ENCODE results near the gene MACROD2. TPM values are rescaled to one million over a fixed set of nuclear protein-coding genes. Genes with fewer than 3 reads are reported as not detected.

MACROD2 gene
- total RNA-seq, 1 experiment from 2014 or later = 3.7 TPM

DNA sequence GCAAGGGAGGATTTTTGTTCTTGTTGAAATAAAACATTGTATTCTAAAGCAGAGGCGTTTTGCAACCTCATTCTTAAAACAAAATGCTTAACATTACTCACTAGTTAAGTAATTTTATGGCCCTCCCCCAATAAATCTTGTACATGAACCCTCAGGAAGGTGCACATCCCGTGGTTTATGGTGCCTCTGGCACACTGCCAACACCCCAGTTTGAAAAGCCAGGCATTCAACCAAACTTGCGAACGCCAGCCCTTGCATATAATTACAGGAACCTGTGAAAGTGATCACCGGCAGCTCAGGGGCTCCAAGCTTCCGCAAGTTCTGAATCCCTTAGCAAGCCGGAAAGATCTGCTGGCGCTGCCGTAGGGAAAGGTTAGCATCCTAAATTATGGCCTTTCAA lies 1451.1 kb downstream of the MACROD2 start:
- CTCF ChIA-PET = no interaction called here
- DNase-seq (ENCODE audit: low read depth, low spot score) (no peak), ATAC-seq (no peak)
- H3K27ac ChIP-seq (ENCODE audit: low read depth, low read length) = no peak overlapping the region
- H3K4me2 ChIP-seq (ENCODE audit: low read length) = no peak overlapping the region
- H2AFZ ChIP-seq (ENCODE audit: low read depth, low read length, poor library complexity, severe bottlenecking) = no peak overlapping the region
- no peaks in the 10 kb centered on the region for H4K20me1 ChIP-seq (ENCODE audit: insufficient read depth)
- no peak overlapping the region for H3K4me3 ChIP-seq (replicated peaks in 1 of 2; ENCODE audit: low read depth in 1 of 2, low read length in 2 of 2)
- intact Hi-C loops (cut with micrococcal nuclease) = no loop called here
- H3K9ac ChIP-seq (ENCODE audit: low read length) = no peak overlapping the region
- peaks cover 3 to 16% of the 10 kb centered on the region in 2 experiments; a peak in 2 of 4 replicates for H3K9me3 ChIP-seq (ENCODE audit: control insufficient read depth in 1 of 2, insufficient read depth in 1 of 2, low read depth in 1 of 2, low read length in 2 of 2)
- TF ChIP-seq SP1 (IDR thresholded peaks at IDR 0.05; ENCODE audit: low read depth) = no peak
- no peak for TF ChIP-seq CTCF (IDR thresholded peaks at IDR 0.05 in 2 of 3, conservative IDR thresholded peaks at IDR 0.05 in 1 of 3; ENCODE audit: borderline replicate concordance in 1 of 3, insufficient read depth in 1 of 3, low read depth in 2 of 3, low read length in 2 of 3)
- no peak for TF ChIP-seq RAD21 (IDR thresholded peaks at IDR 0.05; ENCODE audit: low read depth)
- no peak for TF ChIP-seq ZNF274 (IDR thresholded peaks at IDR 0.05; ENCODE audit: low read depth, low read length)
- no peak for TF ChIP-seq SIN3A (IDR thresholded peaks at IDR 0.05; ENCODE audit: low read depth)
- TF ChIP-seq SRF (IDR thresholded peaks at IDR 0.05; ENCODE audit: low read depth) = no peak
- TF ChIP-seq POLR2A (IDR thresholded peaks at IDR 0.05; ENCODE audit: borderline replicate concordance, extremely low read depth, insufficient read depth, insufficient read length) = no peak
- no peak for TF ChIP-seq EZH2phosphoT487 (IDR thresholded peaks at IDR 0.05; ENCODE audit: borderline replicate concordance)
- TF ChIP-seq MAX (IDR thresholded peaks at IDR 0.05) = no peak
- no peak for TF ChIP-seq YY1 (IDR thresholded peaks at IDR 0.05; ENCODE audit: extremely low read depth, insufficient replicate concordance, low read depth, low read length)
- TF ChIP-seq CBX3 (IDR thresholded peaks at IDR 0.05; ENCODE audit: low read depth) = no peak
- no peak for TF ChIP-seq ZBTB33 (IDR thresholded peaks at IDR 0.05; ENCODE audit: extremely low read depth, insufficient replicate concordance, low read length)
- RAD21 ChIA-PET (ENCODE audit: low non-redundant PET in 1 of 2, low total read pairs in 2 of 2, uncharacterized antibody in 2 of 2, unreplicated experiment in 2 of 2) = no interaction called here
- no peaks in the 10 kb centered on the region for H3K4me1 ChIP-seq (ENCODE audit: control insufficient read depth in 1 of 2, insufficient read depth in 2 of 2, low read length in 2 of 2)
- H3K36me3 ChIP-seq (ENCODE audit: control insufficient read depth in 1 of 2, insufficient read depth in 2 of 2, low read length in 2 of 2) = no peaks in the 10 kb centered on the region
- no TSS peak for BruUV-seq (replicated peaks)
- POLR2A ChIA-PET = no interaction called here
- H3K79me2 ChIP-seq (ENCODE audit: insufficient read depth, low read length) = no peaks in the 10 kb centered on the region
- no peaks in the 10 kb centered on the region for H3K9me2 ChIP-seq (ENCODE audit: insufficient read depth)
- H3K27me3 ChIP-seq (ENCODE audit: insufficient read depth, low read length) = no peaks in the 10 kb centered on the region

Measured in HCT116 (cell line).